ENCODE data around the gene RAB3IP. TPM values are rescaled to one million over a fixed set of nuclear protein-coding genes. Genes with fewer than 3 reads are reported as not detected.

RAB3IP gene
- 20.2 and 20.6 TPM in 2 replicates for total RNA-seq (2014; rRNA removed; shearing (Covaris generic))

DNA sequence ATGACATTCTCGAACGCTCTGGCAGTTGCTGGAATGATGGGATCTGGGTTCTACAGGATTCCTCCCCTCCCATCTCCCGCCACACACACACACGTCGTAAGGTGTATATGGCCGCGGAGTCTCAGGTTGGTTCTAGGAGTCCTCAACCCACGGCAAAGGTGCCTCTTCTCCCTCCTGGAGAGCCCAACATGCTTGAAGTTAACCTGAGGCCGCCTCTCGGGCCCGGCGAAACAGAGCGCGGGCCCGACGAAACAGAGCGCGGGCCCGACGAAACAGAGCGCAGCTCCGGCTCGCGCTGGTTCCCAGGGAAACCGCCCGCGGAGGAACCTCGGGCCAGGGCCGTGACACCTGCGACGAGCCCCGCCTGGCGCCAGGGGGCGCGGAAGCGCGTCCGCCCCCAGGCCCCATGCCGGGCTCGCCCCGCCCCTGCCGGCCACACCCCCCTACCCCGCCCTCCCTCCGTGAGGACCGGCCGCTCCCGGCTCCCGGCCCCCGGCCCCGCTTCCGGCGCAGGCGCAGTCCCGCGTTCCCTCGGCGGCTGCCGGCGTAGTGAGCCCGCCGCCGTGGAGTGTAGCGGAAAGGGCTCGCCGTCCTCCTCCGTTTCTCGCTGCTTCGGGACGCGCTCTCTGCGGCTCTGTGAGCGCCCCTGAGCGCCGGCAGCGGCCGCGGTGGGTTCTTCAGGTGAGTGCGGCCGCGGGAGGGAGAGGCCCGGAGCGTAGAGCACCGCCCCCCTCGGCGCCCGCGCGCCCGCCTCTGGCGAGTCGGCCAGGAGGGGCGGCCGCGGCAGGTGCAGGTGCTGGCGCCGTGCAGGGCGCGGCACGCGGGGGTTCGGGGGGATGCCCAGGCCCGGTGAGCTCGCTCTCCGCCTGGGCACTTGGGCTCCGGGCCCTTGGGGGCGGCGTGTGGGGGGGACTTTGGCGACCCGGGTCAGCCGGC lies at the start of gene RAB3IP:
Gene RAB3IP, plus strand, starts transcription at position 510 of the 936 bp plus-strand sequence. CDS start 16,549 bp downstream, outside the sequence.

DNA sequence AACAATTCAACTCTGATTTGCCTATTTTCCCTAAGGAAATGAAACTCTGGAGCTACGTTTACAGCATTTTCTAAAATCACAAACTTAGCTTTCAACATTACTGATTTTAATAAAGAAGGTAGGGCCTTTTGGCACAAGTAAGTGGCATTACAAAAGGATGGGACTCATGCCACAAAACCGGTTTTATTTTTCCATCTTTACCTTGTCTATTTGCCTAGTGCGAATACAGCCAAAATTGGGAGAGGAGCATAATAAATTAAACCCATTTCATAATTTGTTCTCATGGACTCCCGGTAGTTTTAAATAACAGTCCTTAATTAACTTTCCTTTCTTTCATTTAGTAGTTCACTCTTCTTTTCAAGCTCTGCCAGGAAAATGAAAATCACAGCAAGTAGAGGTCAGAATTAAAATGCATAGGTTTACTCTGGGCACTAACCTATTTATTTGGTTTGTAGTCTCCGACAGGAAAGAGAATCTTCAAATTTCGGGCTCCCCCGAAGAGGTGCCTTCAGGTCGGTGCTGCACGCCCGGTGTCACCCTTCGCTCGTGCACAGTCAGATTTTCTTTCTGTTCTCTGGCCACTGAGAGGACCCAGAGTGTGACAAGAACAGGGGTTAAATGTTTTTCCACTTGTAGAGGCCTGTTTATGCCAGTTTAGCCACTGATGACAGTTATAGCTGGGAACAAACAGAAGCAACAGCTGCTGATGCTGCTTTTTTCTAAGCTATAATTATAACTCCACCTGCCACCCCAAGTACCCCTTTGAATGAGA lies 39.7 kb upstream of the RAB3IP start, which contains the start of gene BEST3:
Gene BEST3, minus strand, starts transcription at position 535 of the 772 bp plus-strand sequence. CDS start 1,505 bp downstream, outside the sequence.

DNA sequence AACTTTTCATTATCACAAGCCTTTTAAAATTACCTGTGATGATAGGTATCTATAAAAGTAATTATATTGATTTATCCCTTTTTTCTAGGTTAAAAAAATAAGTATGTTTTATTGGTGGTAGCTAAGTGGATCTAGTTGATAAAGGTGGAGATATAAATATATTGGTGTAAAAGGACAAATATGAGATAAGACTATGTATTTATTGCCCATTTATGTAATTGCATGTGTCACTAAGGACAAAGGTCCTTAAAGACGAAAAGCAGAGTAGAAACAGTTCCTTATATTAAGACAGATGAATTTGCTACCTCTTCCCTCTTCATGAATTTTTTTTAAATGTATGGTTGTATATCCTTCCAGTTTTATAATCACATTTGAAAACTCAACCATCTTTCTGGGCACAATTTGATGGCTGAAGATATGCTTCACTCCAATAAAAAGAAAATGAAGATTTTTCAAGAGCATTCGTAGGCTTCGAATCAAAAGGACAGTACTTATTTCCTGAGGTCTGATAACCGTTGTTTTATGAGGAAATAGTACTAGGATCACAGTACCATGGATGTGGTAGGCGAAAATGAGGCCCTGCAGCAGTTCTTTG lies 86.4 kb downstream of the RAB3IP start, which contains the start of gene MYRFL:
Gene MYRFL, plus strand, starts transcription at position 262 of the 595 bp plus-strand sequence. Its CDS starts 291 bp downstream, at position 553.

Other genes with a start within 250 kb of the RAB3IP start
- gene CCT2, start 153.4 kb upstream of the RAB3IP start, total RNA-seq (2014; rRNA removed; shearing (Covaris generic)), result 343 and 377 TPM in 2 replicates
- gene LRRC10, start 128.0 kb upstream of the RAB3IP start, total RNA-seq (2014; rRNA removed; shearing (Covaris generic)), result not detected in 2 replicates
- gene BEST3, start 39.6 kb upstream of the RAB3IP start, total RNA-seq (2014; rRNA removed; shearing (Covaris generic)), result 0.03 TPM in 1 of 2 replicates, not detected in the other
- gene MYRFL, start 86.4 kb downstream of the RAB3IP start, total RNA-seq (2014; rRNA removed; shearing (Covaris generic)), result not detected in 2 replicates